Liver (tissue), 9 donors: ENCODE results near the gene COPE. TPM values are rescaled to one million over a fixed set of nuclear protein-coding genes. Genes with fewer than 3 reads are reported as not detected.

Experiments
- DNase-seq: peaks from one replicate; pipeline ENCODE4 v3.0.0-alpha.2; 2017; ENCODE audit warnings: low spot score
- H3K27ac ChIP-seq, 2 donors: one replicate each; pipeline ENCODE4 v1.7.0; 2013; ENCODE audit warnings: inconsistent platforms in 2 of 2, low read length in 2 of 2, control low read depth in 1 of 2, low read depth in 1 of 2, mild to moderate bottlenecking in 1 of 2
- H3K27me3 ChIP-seq, 4 donors: one replicate each; pipeline versions ENCODE4 v1.6.1 to v1.7.0; 2013; ENCODE audit warnings: low read length in 3 of 4, inconsistent platforms in 1 of 4, mild to moderate bottlenecking in 1 of 4, moderate library complexity in 1 of 4; ENCODE audit not compliant: control insufficient read depth in 4 of 4, insufficient read depth in 4 of 4
- H3K36me3 ChIP-seq, 4 donors: one replicate each; pipeline versions ENCODE4 v1.6.1 to v1.7.0; 2013; ENCODE audit warnings: low read length in 3 of 4, mild to moderate bottlenecking in 3 of 4, low read depth in 1 of 4, moderate library complexity in 1 of 4; ENCODE audit not compliant: control insufficient read depth in 4 of 4, insufficient read depth in 3 of 4
- H3K4me1 ChIP-seq, 4 donors: one replicate each; pipeline versions ENCODE4 v1.6.1 to v1.7.0; 2013; ENCODE audit warnings: low read length in 3 of 4, mild to moderate bottlenecking in 3 of 4, moderate library complexity in 1 of 4; ENCODE audit not compliant: control insufficient read depth in 4 of 4, insufficient read depth in 4 of 4
- H3K4me3 ChIP-seq, 3 donors: one replicate each; pipeline versions ENCODE4 v1.6.1 to v1.7.0; 2013; ENCODE audit warnings: low read length in 3 of 3, control low read depth in 1 of 3, low read depth in 1 of 3, mild to moderate bottlenecking in 1 of 3
- H3K9ac ChIP-seq, 2 donors: one replicate each; pipeline ENCODE4 v1.7.0; 2013; ENCODE audit warnings: low read length in 2 of 2, mild to moderate bottlenecking in 2 of 2, moderate library complexity in 2 of 2, control low read depth in 1 of 2, low read depth in 1 of 2
- H3K9me3 ChIP-seq, 4 donors: one replicate each; pipeline versions ENCODE4 v1.6.1 to v1.7.0; 2013; ENCODE audit warnings: low read length in 3 of 4; ENCODE audit not compliant: control insufficient read depth in 4 of 4
- GABPA ChIP-seq, 2 donors: IDR thresholded peaks in 1 of 2; conservative IDR thresholded peaks in 1 of 2; 2 replicates each; pipeline ENCODE4 v1.6.1; 2016; ENCODE audit warnings: antibody characterized with exemption in 2 of 2, mild to moderate bottlenecking in 1 of 2, moderate library complexity in 1 of 2
- HNF4G ChIP-seq: IDR thresholded peaks from 2 replicates; pipeline ENCODE4 v1.6.1; 2016; ENCODE audit warnings: antibody characterized with exemption
- JUND ChIP-seq, 2 donors: IDR thresholded peaks; 2 replicates each; pipeline ENCODE4 v1.6.1; 2016; ENCODE audit warnings: antibody characterized with exemption in 2 of 2
- NR2F2 ChIP-seq: IDR thresholded peaks from 2 replicates; pipeline ENCODE4 v1.6.1; 2016; ENCODE audit warnings: antibody characterized with exemption
- RAD21 ChIP-seq, 2 donors: IDR thresholded peaks; 2 replicates each; pipeline ENCODE4 v1.6.1; 2016; ENCODE audit warnings: antibody characterized with exemption in 2 of 2, mild to moderate bottlenecking in 2 of 2
- RXRA ChIP-seq, 2 donors: IDR thresholded peaks; 2 replicates each; pipeline ENCODE4 v1.6.1; 2017 to 2018; ENCODE audit warnings: antibody characterized with exemption in 2 of 2, mild to moderate bottlenecking in 1 of 2
- SP1 ChIP-seq: IDR thresholded peaks from 2 replicates; pipeline ENCODE4 v1.6.1; 2018; ENCODE audit warnings: antibody characterized with exemption, mild to moderate bottlenecking
- TAF1 ChIP-seq: conservative IDR thresholded peaks from 2 replicates; pipeline ENCODE4 v1.6.1; 2016; ENCODE audit warnings: antibody characterized with exemption, mild to moderate bottlenecking
- YY1 ChIP-seq: IDR thresholded peaks from 2 replicates; pipeline ENCODE4 v1.6.1; 2016; ENCODE audit warnings: antibody characterized with exemption, mild to moderate bottlenecking
- WGBS: extraction: QIAGEN DNeasy Blood & Tissue Kit; methylation state at CpG from one replicate; pipeline ENCODE4 v1.1.7; 2013; 5-methylcytosine and 5-hydroxymethylcytosine counted together
- polyA plus RNA-seq, 2 donors: library from polyadenylated mRNA; stranded (reverse) in 1 of 2; unstranded in 1 of 2; fragments of 200-250 nt in 1 of 2; fragments of >200 nt in 1 of 2; fragmentation: Nextera tagmentation in 1 of 2; extraction: Ambion mirVana in 1 of 2; gene quantifications; one replicate each; pipeline versions ENCODE4 v1.2.1 to v1.2.3, GENCODE V29; 2013 to 2015
- total RNA-seq, 2 donors: library from RNA; depleted of rRNA; stranded (reverse); fragments of >200 nt; gene quantifications; one replicate each; pipeline ENCODE4 v1.2.3, GENCODE V29; 2014
- TF ChIP-seq, protein P1 (sequence below): IDR thresholded peaks from 2 replicates; pipeline ENCODE4 v1.6.1; 2016; ENCODE audit warnings: antibody characterized with exemption, mild to moderate bottlenecking
- TF ChIP-seq, protein P2 (sequence below): fragments of 150-350 bp; IDR thresholded peaks from 2 replicates; pipeline ENCODE4 v1.5.1; 2017; ENCODE audit warnings: improper control_type of control experiment, low read depth, low read length; ENCODE audit not compliant: missing input control
- TF ChIP-seq, protein P3 (sequence below): IDR thresholded peaks from 2 replicates; pipeline ENCODE4 v1.6.1; 2016; ENCODE audit warnings: antibody characterized with exemption
- TF ChIP-seq, protein P4 (sequence below): IDR thresholded peaks from 2 replicates; pipeline ENCODE4 v1.6.1; 2016; ENCODE audit warnings: antibody characterized with exemption
- TF ChIP-seq, protein P5 (sequence below): IDR thresholded peaks from 2 replicates; pipeline ENCODE4 v1.6.1; 2016; ENCODE audit warnings: antibody characterized with exemption
- donor health status: healthy.
- donor health status: healthy.
- donor health status: healthy.
- donor health status: healthy.
- donor health status: healthy.

The COPE gene
- total and polyA plus RNA-seq, 4 donors, result 103 to 204 (median 142) TPM

DNA sequence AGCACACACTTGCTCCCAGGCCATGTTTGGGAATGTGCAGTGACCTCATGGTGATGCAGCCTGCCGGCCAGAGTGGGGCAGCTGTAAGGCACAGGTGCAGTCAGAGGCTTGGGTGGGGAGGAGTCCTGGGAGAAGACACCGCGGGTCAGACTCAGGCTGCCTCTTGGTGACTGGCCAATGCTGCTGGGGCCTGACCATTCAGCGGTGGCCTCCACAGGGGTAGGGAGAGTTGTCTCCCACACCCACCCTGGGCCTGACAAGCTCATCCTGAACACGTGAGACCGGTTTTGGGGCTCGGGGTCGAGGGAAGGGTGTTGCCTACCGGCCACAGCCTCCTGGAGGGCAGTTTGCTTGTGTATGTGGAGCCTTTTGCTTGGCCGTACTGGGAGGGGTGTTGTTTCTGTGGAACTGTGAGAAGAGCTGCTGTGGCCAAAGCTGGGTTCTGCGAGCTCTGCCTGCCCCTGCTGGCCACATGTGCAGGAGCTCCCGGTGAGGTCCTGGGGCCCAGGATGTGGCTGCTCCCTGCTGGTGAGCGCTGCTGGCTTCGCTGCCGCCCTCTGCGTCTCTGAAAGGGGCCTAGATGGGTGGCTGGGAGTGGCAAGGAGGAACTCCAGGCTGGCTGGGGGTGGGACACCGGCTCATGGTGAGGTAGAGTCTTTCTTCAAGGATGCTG, 65.3 kb downstream of the COPE start (continued):
- TF ChIP-seq, protein P1, sequence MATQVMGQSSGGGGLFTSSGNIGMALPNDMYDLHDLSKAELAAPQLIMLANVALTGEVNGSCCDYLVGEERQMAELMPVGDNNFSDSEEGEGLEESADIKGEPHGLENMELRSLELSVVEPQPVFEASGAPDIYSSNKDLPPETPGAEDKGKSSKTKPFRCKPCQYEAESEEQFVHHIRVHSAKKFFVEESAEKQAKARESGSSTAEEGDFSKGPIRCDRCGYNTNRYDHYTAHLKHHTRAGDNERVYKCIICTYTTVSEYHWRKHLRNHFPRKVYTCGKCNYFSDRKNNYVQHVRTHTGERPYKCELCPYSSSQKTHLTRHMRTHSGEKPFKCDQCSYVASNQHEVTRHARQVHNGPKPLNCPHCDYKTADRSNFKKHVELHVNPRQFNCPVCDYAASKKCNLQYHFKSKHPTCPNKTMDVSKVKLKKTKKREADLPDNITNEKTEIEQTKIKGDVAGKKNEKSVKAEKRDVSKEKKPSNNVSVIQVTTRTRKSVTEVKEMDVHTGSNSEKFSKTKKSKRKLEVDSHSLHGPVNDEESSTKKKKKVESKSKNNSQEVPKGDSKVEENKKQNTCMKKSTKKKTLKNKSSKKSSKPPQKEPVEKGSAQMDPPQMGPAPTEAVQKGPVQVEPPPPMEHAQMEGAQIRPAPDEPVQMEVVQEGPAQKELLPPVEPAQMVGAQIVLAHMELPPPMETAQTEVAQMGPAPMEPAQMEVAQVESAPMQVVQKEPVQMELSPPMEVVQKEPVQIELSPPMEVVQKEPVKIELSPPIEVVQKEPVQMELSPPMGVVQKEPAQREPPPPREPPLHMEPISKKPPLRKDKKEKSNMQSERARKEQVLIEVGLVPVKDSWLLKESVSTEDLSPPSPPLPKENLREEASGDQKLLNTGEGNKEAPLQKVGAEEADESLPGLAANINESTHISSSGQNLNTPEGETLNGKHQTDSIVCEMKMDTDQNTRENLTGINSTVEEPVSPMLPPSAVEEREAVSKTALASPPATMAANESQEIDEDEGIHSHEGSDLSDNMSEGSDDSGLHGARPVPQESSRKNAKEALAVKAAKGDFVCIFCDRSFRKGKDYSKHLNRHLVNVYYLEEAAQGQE, result no peak
- TF ChIP-seq, protein P2, sequence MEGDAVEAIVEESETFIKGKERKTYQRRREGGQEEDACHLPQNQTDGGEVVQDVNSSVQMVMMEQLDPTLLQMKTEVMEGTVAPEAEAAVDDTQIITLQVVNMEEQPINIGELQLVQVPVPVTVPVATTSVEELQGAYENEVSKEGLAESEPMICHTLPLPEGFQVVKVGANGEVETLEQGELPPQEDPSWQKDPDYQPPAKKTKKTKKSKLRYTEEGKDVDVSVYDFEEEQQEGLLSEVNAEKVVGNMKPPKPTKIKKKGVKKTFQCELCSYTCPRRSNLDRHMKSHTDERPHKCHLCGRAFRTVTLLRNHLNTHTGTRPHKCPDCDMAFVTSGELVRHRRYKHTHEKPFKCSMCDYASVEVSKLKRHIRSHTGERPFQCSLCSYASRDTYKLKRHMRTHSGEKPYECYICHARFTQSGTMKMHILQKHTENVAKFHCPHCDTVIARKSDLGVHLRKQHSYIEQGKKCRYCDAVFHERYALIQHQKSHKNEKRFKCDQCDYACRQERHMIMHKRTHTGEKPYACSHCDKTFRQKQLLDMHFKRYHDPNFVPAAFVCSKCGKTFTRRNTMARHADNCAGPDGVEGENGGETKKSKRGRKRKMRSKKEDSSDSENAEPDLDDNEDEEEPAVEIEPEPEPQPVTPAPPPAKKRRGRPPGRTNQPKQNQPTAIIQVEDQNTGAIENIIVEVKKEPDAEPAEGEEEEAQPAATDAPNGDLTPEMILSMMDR, result no peak

DNA sequence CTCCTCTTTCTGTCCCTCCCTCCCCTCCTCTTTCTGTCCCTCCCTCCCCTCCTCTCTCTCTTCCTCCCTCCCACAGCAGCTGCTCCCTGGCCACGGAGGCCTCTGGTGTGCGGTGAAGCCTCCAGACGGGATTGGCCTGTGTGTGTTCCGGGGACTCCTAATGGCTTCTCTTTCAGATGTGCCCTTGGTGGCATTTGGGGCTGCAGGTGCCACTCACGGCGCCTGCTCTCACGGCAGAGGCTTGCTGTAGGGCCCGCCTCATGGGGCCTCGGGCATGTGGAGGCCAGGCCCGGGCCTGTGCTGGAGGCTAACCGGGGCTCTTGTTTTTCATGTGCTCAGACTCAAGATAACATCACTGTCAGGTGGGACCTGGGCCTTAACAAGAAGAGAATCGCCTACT, 66.5 kb downstream of the COPE start:
- Histone ChIP-seq H3K4me3 (no peak overlapping the region), H3K9me3 (no peaks in the 10 kb centered on the region), H3K27me3 (no peaks in the 10 kb centered on the region), H3K36me3 (peaks cover 41 to 86% (median 58%) of the 10 kb centered on the region in 4 donors), H3K4me1 (peaks cover 0 to 19% (median 10%) of the 10 kb centered on the region in 4 donors), H3K9ac (no peak overlapping the region), H3K27ac (no peak overlapping the region)
- DNase-seq, result no peak
- TF ChIP-seq HNF4G, result no peak
- TF ChIP-seq, protein P3, sequence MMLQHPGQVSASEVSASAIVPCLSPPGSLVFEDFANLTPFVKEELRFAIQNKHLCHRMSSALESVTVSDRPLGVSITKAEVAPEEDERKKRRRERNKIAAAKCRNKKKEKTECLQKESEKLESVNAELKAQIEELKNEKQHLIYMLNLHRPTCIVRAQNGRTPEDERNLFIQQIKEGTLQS, result no peak
- 94% methylated on average over 12 of the region's 12 CpGs for WGBS

DNA sequence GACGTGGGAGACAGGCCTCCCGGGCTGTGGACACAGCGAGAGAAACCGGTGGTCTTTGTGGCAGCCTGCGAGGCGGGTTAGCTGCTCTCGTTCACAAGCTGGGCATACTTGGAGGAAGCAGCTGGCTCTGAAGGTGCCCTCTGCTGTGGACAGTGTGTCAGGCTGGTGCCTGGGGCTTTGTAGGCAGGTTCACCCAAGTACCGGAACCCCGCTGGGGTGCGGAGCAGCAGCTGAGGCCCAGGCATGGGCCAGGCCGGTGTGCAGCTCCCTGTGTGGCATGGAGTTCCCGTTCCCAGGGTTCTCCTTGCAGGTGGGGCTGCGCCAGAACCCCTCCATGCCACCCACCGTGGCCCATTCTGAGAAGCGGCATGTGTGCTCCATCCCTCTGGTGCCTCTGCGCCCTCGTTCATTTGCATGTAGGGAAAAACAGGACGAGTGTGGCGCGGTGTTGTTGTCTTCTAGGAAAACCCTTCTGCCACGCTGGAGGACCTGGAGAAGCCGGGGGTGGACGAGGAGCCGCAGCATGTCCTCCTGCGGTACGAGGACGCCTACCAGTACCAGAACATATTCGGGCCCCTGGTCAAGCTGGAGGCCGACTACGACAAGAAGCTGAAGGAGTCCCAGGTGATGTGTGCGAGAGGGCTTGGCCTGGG, 67.4 kb downstream of the COPE start:
- Histone ChIP-seq H3K4me3 (no peak overlapping the region), H3K4me1 (peaks cover 0 to 24% (median 13%) of the 10 kb centered on the region in 4 donors), H3K9ac (no peak overlapping the region), H3K27ac (no peak overlapping the region), H3K27me3 (no peaks in the 10 kb centered on the region), H3K36me3 (peaks cover 36 to 77% (median 52%) of the 10 kb centered on the region in 4 donors), H3K9me3 (no peaks in the 10 kb centered on the region)
- 95% methylated on average over 31 of the region's 31 CpGs for WGBS
- DNase-seq, result no peak
- TF ChIP-seq YY1 (no peak), NR2F2 (no peak), RAD21 (IDR thresholded peaks at IDR 0.05) (no peak), TAF1 (no peak), GABPA (IDR thresholded peaks at IDR 0.05 in 1 of 2, conservative IDR thresholded peaks at IDR 0.05 in 1 of 2) (no peak), SP1 (no peak), JUND (IDR thresholded peaks at IDR 0.05) (no peak), RXRA (IDR thresholded peaks at IDR 0.05) (no peak)
- TF ChIP-seq, protein P4, sequence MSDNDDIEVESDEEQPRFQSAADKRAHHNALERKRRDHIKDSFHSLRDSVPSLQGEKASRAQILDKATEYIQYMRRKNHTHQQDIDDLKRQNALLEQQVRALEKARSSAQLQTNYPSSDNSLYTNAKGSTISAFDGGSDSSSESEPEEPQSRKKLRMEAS, result no peak
- TF ChIP-seq, protein P5, sequence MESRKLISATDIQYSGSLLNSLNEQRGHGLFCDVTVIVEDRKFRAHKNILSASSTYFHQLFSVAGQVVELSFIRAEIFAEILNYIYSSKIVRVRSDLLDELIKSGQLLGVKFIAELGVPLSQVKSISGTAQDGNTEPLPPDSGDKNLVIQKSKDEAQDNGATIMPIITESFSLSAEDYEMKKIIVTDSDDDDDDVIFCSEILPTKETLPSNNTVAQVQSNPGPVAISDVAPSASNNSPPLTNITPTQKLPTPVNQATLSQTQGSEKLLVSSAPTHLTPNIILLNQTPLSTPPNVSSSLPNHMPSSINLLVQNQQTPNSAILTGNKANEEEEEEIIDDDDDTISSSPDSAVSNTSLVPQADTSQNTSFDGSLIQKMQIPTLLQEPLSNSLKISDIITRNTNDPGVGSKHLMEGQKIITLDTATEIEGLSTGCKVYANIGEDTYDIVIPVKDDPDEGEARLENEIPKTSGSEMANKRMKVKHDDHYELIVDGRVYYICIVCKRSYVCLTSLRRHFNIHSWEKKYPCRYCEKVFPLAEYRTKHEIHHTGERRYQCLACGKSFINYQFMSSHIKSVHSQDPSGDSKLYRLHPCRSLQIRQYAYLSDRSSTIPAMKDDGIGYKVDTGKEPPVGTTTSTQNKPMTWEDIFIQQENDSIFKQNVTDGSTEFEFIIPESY, result no peak
- TF ChIP-seq, protein P1, result no peak
- TF ChIP-seq, protein P3, result no peak
